Measurements from ENCODE around the gene RRP12. TPM values are rescaled to one million over a fixed set of nuclear protein-coding genes. Genes with fewer than 3 reads are reported as not detected.

RRP12 gene
- polyA plus RNA-seq, 1 of the 3 experiments (the other 2 are of a cell fraction), result 46.4 TPM

- WGBS (ENCODE audit: low lambda C conversion rate), result 79% methylated on average over 3 of the region's 3 CpGs
Observed at GRCh38 chr10:97406064-97406463, 4.9 kb upstream of the RRP12 start.

DNA sequence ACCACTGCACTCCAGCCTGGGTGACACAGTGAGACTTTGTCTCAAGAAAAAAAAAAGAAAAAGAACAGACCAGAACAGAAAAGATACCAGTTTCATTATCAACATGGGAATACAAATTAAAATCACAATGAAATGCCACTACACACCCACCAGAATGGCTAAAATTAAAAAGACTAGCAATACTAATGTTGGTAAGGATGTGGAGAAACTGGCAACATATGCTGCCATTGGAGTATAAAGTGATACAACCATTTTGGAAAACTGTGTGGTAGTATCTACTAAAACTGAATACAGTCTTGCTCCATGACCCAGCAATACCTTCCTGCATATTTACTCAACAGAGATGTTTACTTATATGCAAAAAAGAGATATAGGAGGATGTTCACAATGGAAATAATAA is 2.9 kb upstream of the RRP12 start:
- CTCF ChIA-PET, result interaction anchor here (0.7 kb wide), 1 partner anchor 14 kb away, joined by 3 read pairs; no protein-coding TSS in a partner anchor
- TF ChIP-seq NRF1 (IDR thresholded peaks at IDR 0.05; ENCODE audit: low read depth, low read length) (no peak), SIN3A (IDR thresholded peaks at IDR 0.05; ENCODE audit: borderline replicate concordance, low read depth, low read length) (no peak), REST (IDR thresholded peaks at IDR 0.05; ENCODE audit: low read depth, low read length) (no peak), GABPA (IDR thresholded peaks at IDR 0.05; ENCODE audit: low read depth) (no peak), EP300 (IDR thresholded peaks at IDR 0.05; ENCODE audit: borderline replicate concordance in 1 of 2, low read depth in 1 of 2, low read length in 1 of 2) (no peak), TEAD4 (IDR thresholded peaks at IDR 0.05; ENCODE audit: borderline replicate concordance, insufficient read depth) (no peak), GATA2 (CRISPR knock-in tag; IDR thresholded peaks at IDR 0.05) (no peak), CHD2 (IDR thresholded peaks at IDR 0.05; ENCODE audit: low read length, partially characterized antibody) (no peak), SMC3 (IDR thresholded peaks at IDR 0.05; ENCODE audit: low read depth, low read length) (no peak)
- TF ChIP-seq, protein P1, sequence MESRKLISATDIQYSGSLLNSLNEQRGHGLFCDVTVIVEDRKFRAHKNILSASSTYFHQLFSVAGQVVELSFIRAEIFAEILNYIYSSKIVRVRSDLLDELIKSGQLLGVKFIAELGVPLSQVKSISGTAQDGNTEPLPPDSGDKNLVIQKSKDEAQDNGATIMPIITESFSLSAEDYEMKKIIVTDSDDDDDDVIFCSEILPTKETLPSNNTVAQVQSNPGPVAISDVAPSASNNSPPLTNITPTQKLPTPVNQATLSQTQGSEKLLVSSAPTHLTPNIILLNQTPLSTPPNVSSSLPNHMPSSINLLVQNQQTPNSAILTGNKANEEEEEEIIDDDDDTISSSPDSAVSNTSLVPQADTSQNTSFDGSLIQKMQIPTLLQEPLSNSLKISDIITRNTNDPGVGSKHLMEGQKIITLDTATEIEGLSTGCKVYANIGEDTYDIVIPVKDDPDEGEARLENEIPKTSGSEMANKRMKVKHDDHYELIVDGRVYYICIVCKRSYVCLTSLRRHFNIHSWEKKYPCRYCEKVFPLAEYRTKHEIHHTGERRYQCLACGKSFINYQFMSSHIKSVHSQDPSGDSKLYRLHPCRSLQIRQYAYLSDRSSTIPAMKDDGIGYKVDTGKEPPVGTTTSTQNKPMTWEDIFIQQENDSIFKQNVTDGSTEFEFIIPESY (IDR thresholded peaks at IDR 0.05; ENCODE audit: borderline replicate concordance, low read depth), result no peak
- H3K79me2 ChIP-seq (ENCODE audit: insufficient read depth), result peaks cover 21% of the 10 kb centered on the region
- H3K9ac ChIP-seq, result no peak overlapping the region
- peaks cover 3 to 4% of the 10 kb centered on the region in 2 experiments; a peak in 2 of 4 replicates for H3K4me1 ChIP-seq (ENCODE audit: control insufficient read depth in 1 of 2, insufficient read depth in 2 of 2, low read depth in 1 of 2, low read length in 1 of 2)
- H3K9me3 ChIP-seq, result no peaks in the 10 kb centered on the region
- no peak overlapping the region for H3K27ac ChIP-seq (ENCODE audit: low read depth in 2 of 2, low read length in 1 of 2)
- H3K4me3 ChIP-seq (ENCODE audit: low read depth in 2 of 2, low read length in 1 of 2), result no peak overlapping the region
- H3F3A ChIP-seq (replicated peaks; ENCODE audit: insufficient read depth), result peaks cover 14% of the 10 kb centered on the region
- no peaks in the 10 kb centered on the region for H3K27me3 ChIP-seq (ENCODE audit: insufficient read depth)
- POLR2A ChIA-PET, result interaction anchor here (0.6 kb wide), 1 partner anchor 1084 kb away, joined by 3 read pairs; no protein-coding TSS in a partner anchor
- H3K9me2 ChIP-seq, result no peaks in the 10 kb centered on the region
- no peak overlapping the region for H3K4me2 ChIP-seq
- no peaks in the 10 kb centered on the region for H4K20me1 ChIP-seq (ENCODE audit: insufficient read depth)
- no peak for DNase-seq
- H2AFZ ChIP-seq (ENCODE audit: low read depth), result no peak overlapping the region
- peaks cover 0 to 8% of the 10 kb centered on the region in 2 experiments for H3K36me3 ChIP-seq (replicated peaks in 1 of 2; ENCODE audit: control insufficient read depth in 1 of 2, insufficient read depth in 2 of 2, low read length in 1 of 2)

More at GRCh38 chr10:97406064-97406463, 4.9 kb upstream of the RRP12 start:
- Histone ChIP-seq H3K79me2 (ENCODE audit: insufficient read depth) (0 out of 2 replicates have a peak, but pooled peaks cover under 1% of the 10 kb centered on the region), H3K9me2 (no peaks in the 10 kb centered on the region), H2AFZ (ENCODE audit: low read depth) (no peak overlapping the region), H4K20me1 (ENCODE audit: insufficient read depth) (no peaks in the 10 kb centered on the region), H3K9me3 (no peaks in the 10 kb centered on the region), H3K4me1 (ENCODE audit: control insufficient read depth in 1 of 2, insufficient read depth in 2 of 2, low read depth in 1 of 2, low read length in 1 of 2) (peaks cover 0 to 4% of the 10 kb centered on the region in 2 experiments; a peak in 1 of 4 replicates), H3K27ac (ENCODE audit: low read depth in 2 of 2, low read length in 1 of 2) (no peak overlapping the region), H3K27me3 (ENCODE audit: insufficient read depth) (no peaks in the 10 kb centered on the region), H3F3A (replicated peaks; ENCODE audit: insufficient read depth) (peaks cover 7% of the 10 kb centered on the region), H3K4me2 (no peak overlapping the region), H3K9ac (no peak overlapping the region), H3K4me3 (ENCODE audit: low read depth in 2 of 2, low read length in 1 of 2) (no peak overlapping the region), H3K36me3 (replicated peaks in 1 of 2; ENCODE audit: control insufficient read depth in 1 of 2, insufficient read depth in 2 of 2, low read length in 1 of 2) (no peaks in the 10 kb centered on the region)
- ChIA-PET CTCF (interaction anchor here (0.7 to 2.9 kb wide), 6 partner anchors 16 to 147 kb away, joined by 3 to 35 read pairs (median 3); no protein-coding TSS in a partner anchor), POLR2A (no interaction called here)
- no peak for DNase-seq
- TF ChIP-seq, protein P2, sequence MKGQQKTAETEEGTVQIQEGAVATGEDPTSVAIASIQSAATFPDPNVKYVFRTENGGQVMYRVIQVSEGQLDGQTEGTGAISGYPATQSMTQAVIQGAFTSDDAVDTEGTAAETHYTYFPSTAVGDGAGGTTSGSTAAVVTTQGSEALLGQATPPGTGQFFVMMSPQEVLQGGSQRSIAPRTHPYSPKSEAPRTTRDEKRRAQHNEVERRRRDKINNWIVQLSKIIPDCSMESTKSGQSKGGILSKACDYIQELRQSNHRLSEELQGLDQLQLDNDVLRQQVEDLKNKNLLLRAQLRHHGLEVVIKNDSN (IDR thresholded peaks at IDR 0.05; ENCODE audit: borderline replicate concordance, low read depth), result no peak
- TF ChIP-seq ELF1 (IDR thresholded peaks at IDR 0.05), result no peak
- no peak for TF ChIP-seq PBX3 (IDR thresholded peaks at IDR 0.05)
- no peak for TF ChIP-seq FOXM1 (IDR thresholded peaks at IDR 0.05; ENCODE audit: low read depth)
- TF ChIP-seq RFX5 (IDR thresholded peaks at IDR 0.05; ENCODE audit: low read length), result no peak
- no peak for TF ChIP-seq RAD21 (IDR thresholded peaks at IDR 0.05; ENCODE audit: low read length)
- no peak for TF ChIP-seq TEAD4 (IDR thresholded peaks at IDR 0.05; ENCODE audit: borderline replicate concordance, insufficient read depth)
